Esophagus muscularis mucosa (tissue), 3 donors: ENCODE data around the gene HK2.

Experiments
- POLR2A ChIP-seq: fragments of 450-650 bp; IDR thresholded peaks from one replicate; pipeline ENCODE4 v1.6.1; 2017; ENCODE audit warnings: antibody characterized with exemption, moderate library complexity, mild to moderate bottlenecking, low read depth
- POLR2AphosphoS5 ChIP-seq, 2 donors: sonication (generic); formaldehyde crosslinking; IDR thresholded peaks; one replicate each; pipeline ENCODE4 v1.6.1; 2017; ENCODE audit warnings: antibody characterized with exemption in 2 of 2
- TF ChIP-seq, protein P1 (sequence below), 3 experiments: fragments of 200-600 bp in 2 of 3; fragments of 450-650 bp in 1 of 3; sonication (generic) in 2 of 3; IDR thresholded peaks; one replicate each; pipeline ENCODE4 v1.5.1; 2017 to 2019; ENCODE audit warnings: antibody characterized with exemption in 3 of 3, mild to moderate bottlenecking in 2 of 3, moderate library complexity in 1 of 3

DNA sequence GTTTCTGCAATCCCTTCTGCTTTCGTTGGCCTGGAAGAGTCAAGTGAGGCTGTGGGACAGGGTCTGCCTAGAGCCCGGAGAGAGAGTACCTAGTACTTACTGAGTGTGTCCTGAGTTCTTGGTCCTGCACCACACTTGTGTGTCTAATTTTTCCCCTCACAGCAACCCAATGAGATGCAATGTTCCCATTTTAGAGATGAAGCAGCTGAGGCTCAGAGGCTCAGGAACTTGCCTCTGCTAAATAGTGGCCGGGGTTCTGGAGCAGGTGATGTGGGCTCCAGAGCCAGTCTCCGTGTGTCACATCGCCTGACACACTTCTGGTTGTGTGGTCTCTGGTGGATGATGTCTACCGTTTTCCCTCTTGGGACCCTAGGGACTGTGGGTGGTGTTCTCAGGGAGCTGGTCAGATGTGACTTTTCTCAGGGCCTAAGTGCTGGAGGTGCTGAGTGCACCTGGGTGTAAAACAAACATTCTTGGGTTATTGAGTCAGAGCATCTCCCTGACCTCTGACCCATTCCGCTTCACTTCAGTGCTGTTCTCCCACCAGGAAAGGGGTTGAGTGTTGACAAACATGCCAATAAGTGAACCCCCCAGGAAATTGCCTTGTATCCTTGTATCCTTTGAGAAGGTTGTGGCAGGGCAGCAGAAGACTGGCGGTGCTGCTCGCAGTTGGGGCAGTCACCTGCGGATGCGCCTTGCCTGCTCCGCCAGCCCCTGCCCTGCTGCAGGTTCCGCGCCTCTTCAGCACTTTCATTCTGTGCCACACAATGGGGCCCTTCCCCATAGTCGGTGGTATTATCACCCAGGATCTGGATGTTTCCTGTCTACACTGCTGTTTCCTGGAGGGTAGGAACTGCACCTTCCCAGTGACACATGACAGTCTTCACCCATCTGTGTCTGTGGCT lies 32.1 kb downstream of the HK2 start:
- TF ChIP-seq, protein P1, sequence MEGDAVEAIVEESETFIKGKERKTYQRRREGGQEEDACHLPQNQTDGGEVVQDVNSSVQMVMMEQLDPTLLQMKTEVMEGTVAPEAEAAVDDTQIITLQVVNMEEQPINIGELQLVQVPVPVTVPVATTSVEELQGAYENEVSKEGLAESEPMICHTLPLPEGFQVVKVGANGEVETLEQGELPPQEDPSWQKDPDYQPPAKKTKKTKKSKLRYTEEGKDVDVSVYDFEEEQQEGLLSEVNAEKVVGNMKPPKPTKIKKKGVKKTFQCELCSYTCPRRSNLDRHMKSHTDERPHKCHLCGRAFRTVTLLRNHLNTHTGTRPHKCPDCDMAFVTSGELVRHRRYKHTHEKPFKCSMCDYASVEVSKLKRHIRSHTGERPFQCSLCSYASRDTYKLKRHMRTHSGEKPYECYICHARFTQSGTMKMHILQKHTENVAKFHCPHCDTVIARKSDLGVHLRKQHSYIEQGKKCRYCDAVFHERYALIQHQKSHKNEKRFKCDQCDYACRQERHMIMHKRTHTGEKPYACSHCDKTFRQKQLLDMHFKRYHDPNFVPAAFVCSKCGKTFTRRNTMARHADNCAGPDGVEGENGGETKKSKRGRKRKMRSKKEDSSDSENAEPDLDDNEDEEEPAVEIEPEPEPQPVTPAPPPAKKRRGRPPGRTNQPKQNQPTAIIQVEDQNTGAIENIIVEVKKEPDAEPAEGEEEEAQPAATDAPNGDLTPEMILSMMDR (IDR thresholded peaks at IDR 0.05), result no peak
- TF ChIP-seq POLR2A (no peak), POLR2AphosphoS5 (IDR thresholded peaks at IDR 0.05) (no peak)
